K562 (cell line): ENCODE data around the gene SLC7A10. TPM values are rescaled to one million over a fixed set of nuclear protein-coding genes. Genes with fewer than 3 reads are reported as not detected.

Experiments
- ADNP ChIP-seq: fragments of 200-800 bp; sonication (Bioruptor generic); IDR thresholded peaks from 2 replicates; pipeline ENCODE4 v1.6.1; 2016; ENCODE audit warnings: missing genetic modification characterization, missing compliant biosample characterization
- ELF4 ChIP-seq: fragments of 450-650 bp; formaldehyde crosslinking; IDR thresholded peaks from 2 replicates; pipeline ENCODE4 v1.4.0; 2022; ENCODE audit warnings: missing genetic modification characterization
- GABPB1 ChIP-seq: sonication (generic); formaldehyde crosslinking; IDR thresholded peaks from 2 replicates; pipeline ENCODE4 v1.8.0; 2022; ENCODE audit warnings: mild to moderate bottlenecking, missing genetic modification reagents
- MYC ChIP-seq, 2 experiments: fragments of 250-450 bp in 1 of 2; sonication (Bioruptor Pico) in 1 of 2; IDR thresholded peaks; 2 replicates each; pipeline versions ENCODE4 v1.5.1 to v1.6.1; 2012 to 2021; ENCODE audit warnings: low read depth in 2 of 2, borderline replicate concordance in 1 of 2, improper control_type of control experiment in 1 of 2, low read length in 1 of 2, mild to moderate bottlenecking in 1 of 2, moderate library complexity in 1 of 2
- PHF20 ChIP-seq: fragments of 450-650 bp; IDR thresholded peaks from 2 replicates; pipeline ENCODE4 v1.6.1; 2018; ENCODE audit not compliant: partially characterized antibody
- RFX1 ChIP-seq: fragments of 450-650 bp; IDR thresholded peaks from 2 replicates; pipeline ENCODE4 v1.6.1; 2016; ENCODE audit warnings: mild to moderate bottlenecking, moderate library complexity
- RUNX1 ChIP-seq: sonication (generic); IDR thresholded peaks from 2 replicates; pipeline ENCODE4 v1.6.1; 2016; ENCODE audit warnings: antibody characterized with exemption, low read depth
- SP1 ChIP-seq: sonication (generic); formaldehyde crosslinking; IDR thresholded peaks from 2 replicates; pipeline ENCODE4 v1.8.1; 2022; ENCODE audit warnings: mild to moderate bottlenecking, missing genetic modification reagents
- STAT5A ChIP-seq: IDR thresholded peaks from 2 replicates; pipeline ENCODE4 v1.6.1; 2012; ENCODE audit warnings: low read length, inconsistent platforms, borderline replicate concordance
- TOE1 ChIP-seq, 2 experiments: fragments of 450-650 bp in 1 of 2; sonication (generic) in 1 of 2; formaldehyde crosslinking in 1 of 2; IDR thresholded peaks; 2 replicates each; pipeline versions ENCODE4 v1.7.1 to v1.8.0; 2016 to 2022; ENCODE audit warnings: borderline replicate concordance in 2 of 2, mild to moderate bottlenecking in 2 of 2, antibody characterized with exemption in 1 of 2, inconsistent platforms in 1 of 2, low read depth in 1 of 2, missing genetic modification reagents in 1 of 2, moderate library complexity in 1 of 2
- TRIM24 ChIP-seq, 2 experiments: fragments of 450-650 bp; IDR thresholded peaks; 2 replicates each; pipeline ENCODE4 v1.6.1; 2016
- XRCC5 ChIP-seq: fragments of 200-400 bp; formaldehyde crosslinking; IDR thresholded peaks from 2 replicates; pipeline ENCODE4 v1.6.1; 2017; ENCODE audit warnings: low read depth, mild to moderate bottlenecking, low read length
- ZBTB8A ChIP-seq: fragments of 450-650 bp; IDR thresholded peaks from 2 replicates; pipeline ENCODE4 v1.6.1; 2018; ENCODE audit warnings: mild to moderate bottlenecking, moderate library complexity; ENCODE audit not compliant: partially characterized antibody
- ZC3H11A ChIP-seq: IDR thresholded peaks from 2 replicates; pipeline ENCODE4 v1.6.1; 2012; ENCODE audit warnings: low read depth, low read length, improper control_type of control experiment
- polyA plus RNA-seq, 8 experiments: library from polyadenylated mRNA; depleted of rRNA in 4 of 8; stranded (reverse) in 5 of 8; unstranded in 3 of 8; fragments of >200 nt; fragmentation: Nextera tagmentation in 2 of 8; fragmentation: Illumina TruSeq in 1 of 8; extraction: Ambion mirVana in 2 of 8; extraction: Trizol in 1 of 8; gene quantifications; 2 replicates each; pipeline versions ENCODE4 v1.2.1 to v1.2.3, GENCODE V29; 2011 to 2014; ENCODE audit warnings: inconsistent platforms in 1 of 8, missing spikeins in 1 of 8
- total RNA-seq, 7 experiments: library from RNA; depleted of rRNA in 6 of 7; stranded (reverse); fragments of >200 nt in 6 of 7; fragmentation: Illumina TruSeq in 2 of 7; extraction: Trizol in 2 of 7; gene quantifications; 2 replicates each; pipeline versions ENCODE4 v1.2.1 to v1.2.3, GENCODE V29; 2011 to 2021; ENCODE audit warnings: low replicate concordance in 1 of 7
- TF ChIP-seq, protein P1 (sequence below), 2 experiments: fragments of 450-650 bp; formaldehyde crosslinking in 1 of 2; IDR thresholded peaks; 2 replicates each; pipeline versions ENCODE4 v1.4.0 to v1.6.1; 2014 to 2020; ENCODE audit warnings: mild to moderate bottlenecking in 2 of 2, borderline replicate concordance in 1 of 2, low read depth in 1 of 2
- TF ChIP-seq, protein P2 (sequence below), 2 experiments: fragments of 450-650 bp in 1 of 2; sonication (generic) in 1 of 2; formaldehyde crosslinking in 1 of 2; IDR thresholded peaks in 1 of 2; conservative IDR thresholded peaks in 1 of 2; 2 replicates each; pipeline versions ENCODE4 v1.6.1 to v1.8.1; 2016 to 2023; ENCODE audit warnings: mild to moderate bottlenecking in 2 of 2, moderate library complexity in 2 of 2, inconsistent platforms in 1 of 2, missing genetic modification reagents in 1 of 2

SLC7A10 gene
- total and polyA plus RNA-seq, 9 of the 15 experiments (the other 6 are each of a cell fraction or from before 2014, with no cell fraction given) = 0.07 TPM; not detected in 8

DNA sequence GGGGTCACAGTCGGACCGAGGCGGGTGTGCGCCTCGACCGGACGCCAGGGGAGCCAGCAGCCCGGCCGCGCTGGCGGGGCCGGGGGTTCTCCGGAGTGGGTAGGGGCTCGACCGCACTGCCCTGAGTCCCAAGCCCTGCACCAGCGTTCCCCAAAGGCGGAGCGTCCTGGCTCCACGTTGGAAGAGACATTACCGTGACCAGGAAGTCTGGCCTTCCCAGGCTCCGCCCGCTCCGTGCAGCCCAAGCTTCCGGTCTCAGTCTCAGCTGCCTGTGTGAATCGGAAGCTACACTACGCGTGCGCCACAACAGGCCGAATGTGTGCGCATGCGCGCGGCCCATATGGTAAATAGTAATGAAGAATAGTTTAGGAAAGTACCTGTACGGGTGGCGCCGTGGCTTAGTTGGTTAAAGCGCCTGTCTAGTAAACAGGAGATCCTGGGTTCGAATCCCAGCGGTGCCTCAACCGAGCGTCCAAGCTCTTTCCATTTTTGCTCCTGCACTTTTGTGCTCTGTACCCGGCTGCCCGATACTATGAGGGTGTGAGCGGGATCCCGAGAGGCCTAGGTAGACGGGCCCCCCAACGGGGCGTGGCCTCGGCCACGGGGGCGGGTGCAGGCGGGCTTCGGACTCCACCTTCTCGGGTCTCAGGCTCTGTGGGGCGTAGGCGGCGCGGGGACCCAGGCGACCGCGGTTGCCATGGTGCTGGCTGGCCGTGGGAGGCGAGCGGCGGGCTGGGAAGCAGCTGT, 48.8 kb downstream of the SLC7A10 start (continued):
- TF ChIP-seq, protein P1, sequence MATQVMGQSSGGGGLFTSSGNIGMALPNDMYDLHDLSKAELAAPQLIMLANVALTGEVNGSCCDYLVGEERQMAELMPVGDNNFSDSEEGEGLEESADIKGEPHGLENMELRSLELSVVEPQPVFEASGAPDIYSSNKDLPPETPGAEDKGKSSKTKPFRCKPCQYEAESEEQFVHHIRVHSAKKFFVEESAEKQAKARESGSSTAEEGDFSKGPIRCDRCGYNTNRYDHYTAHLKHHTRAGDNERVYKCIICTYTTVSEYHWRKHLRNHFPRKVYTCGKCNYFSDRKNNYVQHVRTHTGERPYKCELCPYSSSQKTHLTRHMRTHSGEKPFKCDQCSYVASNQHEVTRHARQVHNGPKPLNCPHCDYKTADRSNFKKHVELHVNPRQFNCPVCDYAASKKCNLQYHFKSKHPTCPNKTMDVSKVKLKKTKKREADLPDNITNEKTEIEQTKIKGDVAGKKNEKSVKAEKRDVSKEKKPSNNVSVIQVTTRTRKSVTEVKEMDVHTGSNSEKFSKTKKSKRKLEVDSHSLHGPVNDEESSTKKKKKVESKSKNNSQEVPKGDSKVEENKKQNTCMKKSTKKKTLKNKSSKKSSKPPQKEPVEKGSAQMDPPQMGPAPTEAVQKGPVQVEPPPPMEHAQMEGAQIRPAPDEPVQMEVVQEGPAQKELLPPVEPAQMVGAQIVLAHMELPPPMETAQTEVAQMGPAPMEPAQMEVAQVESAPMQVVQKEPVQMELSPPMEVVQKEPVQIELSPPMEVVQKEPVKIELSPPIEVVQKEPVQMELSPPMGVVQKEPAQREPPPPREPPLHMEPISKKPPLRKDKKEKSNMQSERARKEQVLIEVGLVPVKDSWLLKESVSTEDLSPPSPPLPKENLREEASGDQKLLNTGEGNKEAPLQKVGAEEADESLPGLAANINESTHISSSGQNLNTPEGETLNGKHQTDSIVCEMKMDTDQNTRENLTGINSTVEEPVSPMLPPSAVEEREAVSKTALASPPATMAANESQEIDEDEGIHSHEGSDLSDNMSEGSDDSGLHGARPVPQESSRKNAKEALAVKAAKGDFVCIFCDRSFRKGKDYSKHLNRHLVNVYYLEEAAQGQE (IDR thresholded peaks at IDR 0.05; ENCODE audit: borderline replicate concordance) = no peak; the same call in 1 of the 2 replicates
- TF ChIP-seq, protein P1 (CRISPR knock-in tag; IDR thresholded peaks at IDR 0.05; ENCODE audit: low read depth) = peak; percentile 55; the same call in 1 of the 2 replicates
- TF ChIP-seq ADNP (tag) = no peak
- peak; percentile 53; the same call in 1 of the 2 replicates for TF ChIP-seq XRCC5
- peak; percentile 92 for TF ChIP-seq GABPB1 (CRISPR knock-in tag)
- TF ChIP-seq RUNX1 = 0 out of 2 replicates have a peak, but pooled peaks have one; percentile 24
- peak; percentile 38; the same call in 1 of the 2 replicates for TF ChIP-seq TOE1 (IDR thresholded peaks at IDR 0.05; ENCODE audit: borderline replicate concordance)
- TF ChIP-seq TOE1 (CRISPR knock-in tag; IDR thresholded peaks at IDR 0.05; ENCODE audit: borderline replicate concordance, low read depth) = no peak
- peak; percentile 67 for TF ChIP-seq MYC (IDR thresholded peaks at IDR 0.05; ENCODE audit: low read depth, low read length)
- TF ChIP-seq MYC (CRISPR knock-in tag; IDR thresholded peaks at IDR 0.05; ENCODE audit: borderline replicate concordance, low read depth) = no peak
- no peak for TF ChIP-seq ZBTB8A
- 0 out of 2 replicates have a peak, but pooled peaks have one; percentile 64 for TF ChIP-seq ELF4 (CRISPR knock-in tag)
- peak; percentile 93 for TF ChIP-seq RFX1
- peak; percentile 90 for TF ChIP-seq PHF20
- peak; percentile 94 for TF ChIP-seq SP1 (CRISPR knock-in tag)
- no peak; the same call in 1 of the 2 replicates for TF ChIP-seq STAT5A
- 0 out of 2 replicates have a peak, but pooled peaks have one; percentile 49 for TF ChIP-seq ZC3H11A
- TF ChIP-seq, protein P2, sequence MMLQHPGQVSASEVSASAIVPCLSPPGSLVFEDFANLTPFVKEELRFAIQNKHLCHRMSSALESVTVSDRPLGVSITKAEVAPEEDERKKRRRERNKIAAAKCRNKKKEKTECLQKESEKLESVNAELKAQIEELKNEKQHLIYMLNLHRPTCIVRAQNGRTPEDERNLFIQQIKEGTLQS (IDR thresholded peaks at IDR 0.05) = no peak
- TF ChIP-seq, protein P2 (CRISPR knock-in tag; conservative IDR thresholded peaks at IDR 0.05) = 0 out of 2 replicates have a peak, but pooled peaks have one; percentile 56
- peak in 1 of 2 experiments; percentile 43; a peak in 1 of 4 replicates for TF ChIP-seq TRIM24 (IDR thresholded peaks at IDR 0.05)
